ENCODE data around the gene ST8SIA1.
A peak's percentile ranks its signal among the peaks of the same experiment; 100 is the strongest.

The ST8SIA1 gene

GRCh38 chr12:22325218-22325617 lies 9.3 kb downstream of the ST8SIA1 start:
- DNase-seq, result no peak

GRCh38 chr12:22322091-22322490 lies 12.4 kb downstream of the ST8SIA1 start:
- DNase-seq, result no peak

GRCh38 chr12:22321638-22322037 lies 12.9 kb downstream of the ST8SIA1 start:
- peak; percentile 49 for DNase-seq

GRCh38 chr12:22321018-22321605 lies 13.4 kb downstream of the ST8SIA1 start:
- no peak for DNase-seq

- peak; percentile 23 for DNase-seq
Measured at GRCh38 chr12:22318108-22318737, 16.3 kb downstream of the ST8SIA1 start.

- no peak for DNase-seq
Measured at GRCh38 chr12:22313963-22314330, 20.6 kb downstream of the ST8SIA1 start.

- no peak for DNase-seq
Measured at GRCh38 chr12:22313286-22313962, 21.1 kb downstream of the ST8SIA1 start.

GRCh38 chr12:22312336-22312735 lies 22.2 kb downstream of the ST8SIA1 start:
- no peak for DNase-seq

- no peak for DNase-seq
Measured at GRCh38 chr12:22310709-22311108, 23.8 kb downstream of the ST8SIA1 start.

- DNase-seq, result no peak
Measured at GRCh38 chr12:22310275-22310674, 24.2 kb downstream of the ST8SIA1 start.

- DNase-seq, result no peak
Measured at GRCh38 chr12:22307811-22308210, 26.7 kb downstream of the ST8SIA1 start.

GRCh38 chr12:22306311-22306710 lies 28.2 kb downstream of the ST8SIA1 start:
- no peak for DNase-seq

GRCh38 chr12:22304341-22304740 lies 30.2 kb downstream of the ST8SIA1 start:
- no peak for DNase-seq

GRCh38 chr12:22299294-22299912 lies 35.1 kb downstream of the ST8SIA1 start:
- peak; percentile 21 for DNase-seq

- DNase-seq, result peak; percentile 24
Measured at GRCh38 chr12:22289250-22289649, 45.3 kb downstream of the ST8SIA1 start.

GRCh38 chr12:22287776-22288621 lies 46.5 kb downstream of the ST8SIA1 start:
- peak; percentile 77 for DNase-seq

- DNase-seq, result no peak
Measured at GRCh38 chr12:22287101-22287500, 47.4 kb downstream of the ST8SIA1 start.

- DNase-seq, result no peak
Measured at GRCh38 chr12:22286569-22286968, 47.9 kb downstream of the ST8SIA1 start.

GRCh38 chr12:22285846-22286245 lies 48.7 kb downstream of the ST8SIA1 start:
- DNase-seq, result no peak

- DNase-seq, result no peak
Measured at GRCh38 chr12:22284871-22285270, 49.6 kb downstream of the ST8SIA1 start.

- DNase-seq, result no peak
Measured at GRCh38 chr12:22283508-22283907, 51.0 kb downstream of the ST8SIA1 start.

GRCh38 chr12:22283006-22283506 lies 51.5 kb downstream of the ST8SIA1 start:
- DNase-seq, result no peak

- DNase-seq, result no peak
Measured at GRCh38 chr12:22282283-22282682, 52.2 kb downstream of the ST8SIA1 start.

Measured in RPMI8226 (cell line).